ENCODE data around the gene BCL2L13. TPM values are rescaled to one million over a fixed set of nuclear protein-coding genes. Genes with fewer than 3 reads are reported as not detected.
A peak's percentile ranks its signal among the peaks of the same experiment; 100 is the strongest.

BCL2L13 gene
- total RNA-seq, 1 experiment from 2014 or later, result 52.9 TPM

- H3K36me3 ChIP-seq (ENCODE audit: insufficient read depth, low read length, poor library complexity, severe bottlenecking), result no peaks in the 10 kb centered on the region
- ChIA-PET CTCF (interaction anchor here (0.7 kb wide), 1 partner anchor 16 kb away, joined by 3 read pairs; no protein-coding TSS in a partner anchor), POLR2A (ENCODE audit: low non-redundant PET) (no interaction called here)
- no TSS peak for BruUV-seq (replicated peaks)
- peaks cover 27% of the 10 kb centered on the region for H3K4me1 ChIP-seq (ENCODE audit: insufficient read depth, low read length, poor library complexity, severe bottlenecking)
- H3K4me3 ChIP-seq (ENCODE audit: low read depth, low read length, poor library complexity, severe bottlenecking), result no peak overlapping the region
- no peaks in the 10 kb centered on the region for H3K27me3 ChIP-seq (replicated peaks; ENCODE audit: insufficient read depth, low read depth, low read length, poor library complexity)
- no peaks in the 10 kb centered on the region for H3K9me3 ChIP-seq (ENCODE audit: low read depth, low read length, poor library complexity, severe bottlenecking)
- H3K27ac ChIP-seq (ENCODE audit: low read depth, low read length, poor library complexity, severe bottlenecking), result no peak overlapping the region
- TF ChIP-seq, protein P1, sequence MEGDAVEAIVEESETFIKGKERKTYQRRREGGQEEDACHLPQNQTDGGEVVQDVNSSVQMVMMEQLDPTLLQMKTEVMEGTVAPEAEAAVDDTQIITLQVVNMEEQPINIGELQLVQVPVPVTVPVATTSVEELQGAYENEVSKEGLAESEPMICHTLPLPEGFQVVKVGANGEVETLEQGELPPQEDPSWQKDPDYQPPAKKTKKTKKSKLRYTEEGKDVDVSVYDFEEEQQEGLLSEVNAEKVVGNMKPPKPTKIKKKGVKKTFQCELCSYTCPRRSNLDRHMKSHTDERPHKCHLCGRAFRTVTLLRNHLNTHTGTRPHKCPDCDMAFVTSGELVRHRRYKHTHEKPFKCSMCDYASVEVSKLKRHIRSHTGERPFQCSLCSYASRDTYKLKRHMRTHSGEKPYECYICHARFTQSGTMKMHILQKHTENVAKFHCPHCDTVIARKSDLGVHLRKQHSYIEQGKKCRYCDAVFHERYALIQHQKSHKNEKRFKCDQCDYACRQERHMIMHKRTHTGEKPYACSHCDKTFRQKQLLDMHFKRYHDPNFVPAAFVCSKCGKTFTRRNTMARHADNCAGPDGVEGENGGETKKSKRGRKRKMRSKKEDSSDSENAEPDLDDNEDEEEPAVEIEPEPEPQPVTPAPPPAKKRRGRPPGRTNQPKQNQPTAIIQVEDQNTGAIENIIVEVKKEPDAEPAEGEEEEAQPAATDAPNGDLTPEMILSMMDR (conservative IDR thresholded peaks at IDR 0.05; ENCODE audit: low read depth, low read length), result no peak
- TF ChIP-seq EZH2 (IDR thresholded peaks at IDR 0.05; ENCODE audit: borderline replicate concordance, low read depth, low read length, poor library complexity, severe bottlenecking), result no peak
- intact Hi-C loops (cut with micrococcal nuclease; ENCODE audit: unreplicated experiment), result no loop called here
- peak; percentile 37 for DNase-seq (ENCODE audit: low spot score)
Observed at GRCh38 chr22:17779286-17780115, 140.9 kb downstream of the BCL2L13 start.

DNA sequence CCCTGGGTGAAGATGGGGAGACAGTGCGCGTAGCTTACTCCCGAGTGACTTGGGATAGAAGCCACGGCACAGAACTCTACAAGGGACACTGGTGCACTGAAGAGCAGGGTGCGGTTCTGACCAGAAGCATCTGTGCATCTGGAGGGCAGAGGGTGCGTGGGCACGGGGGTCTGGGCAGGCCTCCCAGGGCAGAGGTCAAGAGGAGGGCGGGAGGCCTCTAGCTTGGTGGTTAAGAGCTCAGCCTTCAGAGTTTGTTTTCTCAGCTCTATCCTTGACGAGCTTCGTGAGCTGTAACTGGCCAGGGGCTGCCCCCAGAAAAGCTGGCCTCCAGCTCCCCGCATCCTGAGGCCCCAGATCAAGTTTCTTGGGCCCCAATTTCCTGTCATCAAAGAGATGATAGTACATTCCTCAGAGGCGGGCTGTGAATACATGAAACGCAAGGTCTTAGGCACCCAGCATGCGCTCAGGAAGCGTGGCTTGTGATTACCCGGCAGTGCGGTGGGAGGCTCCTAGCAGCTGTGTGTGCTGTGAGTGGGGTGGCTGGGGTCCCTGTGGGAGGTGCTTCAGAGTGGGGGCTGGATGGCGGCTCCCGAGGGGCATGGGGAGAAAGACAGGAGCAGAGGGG, 141.7 kb downstream of the BCL2L13 start:
- ChIA-PET POLR2A (ENCODE audit: low non-redundant PET) (no interaction called here), CTCF (no interaction called here)
- Histone ChIP-seq H3K36me3 (ENCODE audit: insufficient read depth, low read length, poor library complexity, severe bottlenecking) (no peaks in the 10 kb centered on the region), H3K4me3 (ENCODE audit: low read depth, low read length, poor library complexity, severe bottlenecking) (no peak overlapping the region), H3K27me3 (replicated peaks; ENCODE audit: insufficient read depth, low read depth, low read length, poor library complexity) (no peaks in the 10 kb centered on the region), H3K27ac (ENCODE audit: low read depth, low read length, poor library complexity, severe bottlenecking) (no peak overlapping the region), H3K9me3 (ENCODE audit: low read depth, low read length, poor library complexity, severe bottlenecking) (no peaks in the 10 kb centered on the region), H3K4me1 (ENCODE audit: insufficient read depth, low read length, poor library complexity, severe bottlenecking) (peaks cover 23% of the 10 kb centered on the region)
- DNase-seq (ENCODE audit: low spot score), result no peak
- BruUV-seq (replicated peaks), result no TSS peak
- TF ChIP-seq, protein P1 (conservative IDR thresholded peaks at IDR 0.05; ENCODE audit: low read depth, low read length), result no peak
- no peak for TF ChIP-seq EZH2 (IDR thresholded peaks at IDR 0.05; ENCODE audit: borderline replicate concordance, low read depth, low read length, poor library complexity, severe bottlenecking)
- intact Hi-C loops (cut with micrococcal nuclease; ENCODE audit: unreplicated experiment), result no loop called here

Small RNA genes lying within 50 kb of the gene (microRNA-seq; reads per million reads assigned to microRNA genes)
- not detected for gene MIR3198-1

Other genes with a start within 250 kb of the BCL2L13 start
- 0.35 and 0.45 TPM in 2 replicates for gene SLC25A18, start 75.3 kb upstream of the BCL2L13 start, total RNA-seq (2021)
- 105 and 121 TPM in 2 replicates for gene ATP6V1E1, start 10.0 kb upstream of the BCL2L13 start, total RNA-seq (2021)
- gene BID, start 135.7 kb downstream of the BCL2L13 start, total RNA-seq (2021), result 72.8 and 74.6 TPM in 2 replicates